NCI-H1694 (cell line): Measurements from ENCODE around the gene NPAS2.

Experiments
- DNase-seq: peaks from one replicate; lab custom pipeline; 2025; lab: John Stamatoyannopoulos, UW

Gene NPAS2

DNA sequence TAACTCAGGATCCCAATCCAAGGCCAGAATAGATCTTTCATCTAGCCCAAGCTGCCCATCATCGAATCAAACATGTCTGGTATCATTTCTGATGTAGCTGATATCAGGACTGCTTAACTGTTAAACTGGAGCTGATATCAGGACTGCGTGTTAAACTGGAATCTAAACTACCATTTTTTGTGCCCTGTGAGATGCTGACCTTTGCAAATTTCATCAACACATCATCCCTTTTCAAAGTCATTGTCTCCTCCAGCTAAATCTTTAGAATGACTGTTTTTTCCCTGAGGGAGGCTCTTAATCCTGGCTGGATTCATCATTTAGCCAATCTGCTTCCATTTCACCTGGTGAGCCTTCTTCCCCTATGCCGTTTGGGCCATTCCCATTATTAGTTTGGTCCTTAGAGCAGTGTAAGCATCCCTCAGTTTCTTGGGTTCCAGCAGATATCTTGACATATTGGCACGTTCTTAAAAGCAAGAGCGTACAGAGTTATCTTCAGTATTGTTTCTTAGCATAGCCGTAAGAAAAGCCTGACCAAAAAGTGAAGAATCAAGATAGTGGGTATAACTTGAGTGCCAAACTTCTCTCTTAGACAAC is 194.4 kb downstream of the NPAS2 start:
- no peak for DNase-seq

DNA sequence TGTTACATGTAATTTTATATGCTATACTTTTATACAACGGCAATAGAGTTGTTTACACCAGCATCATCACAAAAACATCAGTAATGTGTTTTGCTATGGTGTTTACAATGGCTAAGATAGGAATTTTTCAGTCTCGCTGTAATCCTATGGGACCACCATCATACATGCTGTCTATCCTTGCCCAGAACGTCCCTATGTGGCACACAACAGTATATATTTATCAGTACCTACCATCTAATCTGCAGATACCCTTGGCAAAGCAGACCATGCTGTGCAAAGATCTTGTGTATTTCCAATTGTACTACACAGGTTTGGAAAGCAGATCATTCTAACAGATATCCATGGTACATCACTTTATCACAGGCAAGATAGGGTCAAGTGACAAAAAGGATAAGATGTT is 197.4 kb downstream of the NPAS2 start:
- DNase-seq = no peak

DNA sequence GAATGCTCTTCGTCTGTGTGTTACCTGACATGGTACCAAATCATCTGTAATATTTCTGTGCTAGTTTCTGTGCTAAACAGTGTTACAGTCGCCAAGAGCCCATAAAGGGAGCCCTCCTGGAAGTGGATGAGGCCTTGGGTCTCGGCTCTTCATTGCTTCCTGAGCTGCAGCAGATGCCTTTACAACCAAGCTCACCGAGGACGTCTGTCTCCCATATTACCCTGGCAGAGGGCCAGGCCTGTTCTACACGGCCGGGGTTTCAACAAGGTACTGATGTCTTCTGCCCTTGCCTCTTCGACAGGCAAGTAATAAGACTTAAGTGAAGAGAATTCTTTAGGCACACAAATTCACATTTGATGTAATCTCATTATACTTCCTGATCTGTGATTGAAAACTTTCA is 199.0 kb downstream of the NPAS2 start:
- DNase-seq = no peak

DNA sequence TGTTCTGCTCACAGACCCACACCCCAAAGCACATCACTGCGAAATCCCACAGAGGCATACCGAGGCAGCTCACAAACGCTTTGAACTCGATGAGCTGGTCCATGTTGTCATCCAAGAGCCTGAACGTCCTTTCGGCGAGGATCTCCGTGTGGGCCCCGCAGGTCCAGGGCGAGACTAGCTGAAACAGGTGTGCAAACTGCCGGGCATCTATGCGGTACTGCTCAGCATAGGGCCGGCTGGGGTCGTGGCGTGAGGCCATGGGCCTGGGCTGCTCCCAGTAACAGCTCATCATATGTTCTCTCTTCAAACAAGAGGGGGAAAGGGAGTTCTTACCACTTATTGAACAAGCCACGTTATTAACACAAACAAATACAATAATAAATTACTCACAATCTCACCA is 202.3 kb downstream of the NPAS2 start:
- DNase-seq = no peak

DNA sequence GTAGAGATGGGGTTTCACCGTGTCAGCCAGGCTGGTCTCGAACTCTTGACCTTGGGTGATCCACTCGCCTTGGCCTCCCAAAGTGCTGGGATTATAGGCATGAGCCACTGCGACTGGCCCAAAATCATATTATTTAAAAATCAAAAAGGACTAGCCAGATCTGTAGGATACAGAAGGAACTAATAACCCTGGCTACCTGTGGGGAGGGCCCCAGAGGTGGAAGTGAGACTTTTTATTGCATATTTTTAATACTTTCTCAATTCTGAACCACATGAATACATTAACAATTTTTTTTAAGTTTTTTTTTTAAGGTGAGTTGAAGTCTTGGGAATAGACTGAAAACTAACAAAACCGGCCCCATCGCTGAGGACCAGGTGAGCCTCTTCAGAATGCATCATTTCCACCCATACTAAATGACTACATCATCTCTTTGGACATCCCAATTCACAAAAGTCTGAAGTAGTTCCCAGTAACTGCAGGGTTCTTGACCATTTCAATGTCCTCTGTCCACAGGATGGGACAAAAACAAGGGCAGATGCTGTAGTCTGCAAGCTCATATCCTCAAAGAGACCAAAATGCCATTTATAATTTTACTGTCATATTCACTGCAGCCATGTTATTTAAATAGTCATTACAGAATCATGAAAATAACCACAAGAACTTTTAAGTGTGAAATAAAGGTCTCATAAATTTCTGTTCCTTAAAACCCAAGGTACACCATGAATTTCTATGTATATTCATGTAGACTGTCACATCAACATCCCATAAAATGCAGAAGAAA is 203.6 kb downstream of the NPAS2 start:
- no peak for DNase-seq

DNA sequence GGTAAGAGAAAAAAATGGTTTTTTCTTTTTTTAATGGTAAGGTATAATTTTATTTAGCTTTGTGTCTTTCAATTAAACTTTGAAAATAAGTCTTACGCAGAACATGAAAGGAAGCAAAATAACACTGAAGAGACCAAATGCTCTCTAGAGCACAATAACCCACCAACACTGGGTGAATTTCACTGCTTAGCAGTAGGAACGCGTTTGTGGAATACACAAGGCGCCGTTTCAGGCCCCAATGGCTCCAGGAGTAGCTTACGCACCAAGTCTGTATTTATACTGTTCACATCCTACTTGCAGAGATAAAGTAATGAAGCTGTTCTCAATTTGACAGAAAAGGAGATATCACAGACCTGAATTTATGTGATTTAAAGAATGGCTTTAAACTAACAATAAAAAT is 205.6 kb downstream of the NPAS2 start:
- no peak for DNase-seq

DNA sequence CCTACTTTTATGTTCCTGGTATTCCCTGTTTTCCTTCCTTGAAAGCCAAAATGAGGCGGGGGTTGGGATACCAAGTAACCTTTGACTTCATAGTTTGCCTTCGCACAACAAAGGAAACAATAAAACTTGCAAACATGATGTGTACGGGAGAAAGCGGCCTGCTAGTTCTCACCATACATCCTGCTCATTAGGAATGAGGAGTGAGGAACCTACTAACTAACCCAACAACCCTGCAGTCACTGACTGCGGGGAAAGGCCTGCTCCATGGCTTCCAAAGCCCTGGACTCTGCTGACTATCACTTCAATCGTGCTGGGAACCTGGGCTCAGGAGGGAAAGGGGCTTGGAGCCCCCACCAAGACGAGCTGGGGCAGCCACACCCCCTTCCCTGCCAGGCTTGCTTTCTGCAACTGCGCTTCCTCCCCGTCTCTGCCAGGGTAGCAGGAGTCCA is 206.3 kb downstream of the NPAS2 start:
- no peak for DNase-seq

DNA sequence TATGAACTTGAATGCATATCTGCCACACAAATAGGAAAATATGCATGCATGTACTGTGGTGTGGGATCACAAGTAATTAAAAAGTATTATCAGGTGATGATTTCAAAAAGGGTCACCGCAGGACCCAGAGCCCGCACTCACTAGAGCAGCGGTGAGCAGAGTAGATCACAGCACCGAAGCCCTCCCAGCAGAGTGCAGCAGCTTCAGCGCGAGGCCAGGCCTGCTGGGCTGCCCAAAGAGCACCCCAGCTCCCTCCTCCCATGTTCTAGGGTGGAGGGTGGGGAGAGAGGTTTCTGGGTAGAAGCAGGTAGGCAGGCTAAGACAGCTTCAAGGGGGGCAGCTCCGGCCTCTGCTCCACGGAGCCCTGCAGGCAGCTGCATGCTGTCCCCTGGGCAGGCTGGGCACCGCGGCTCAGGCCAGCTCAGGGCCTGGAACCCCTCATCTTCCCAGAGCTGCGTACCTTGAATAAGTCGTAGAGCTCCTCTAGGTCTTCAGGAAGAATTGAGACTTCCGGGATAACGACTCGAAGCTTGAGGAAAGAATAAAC is 207.1 kb downstream of the NPAS2 start:
- DNase-seq = no peak

DNA sequence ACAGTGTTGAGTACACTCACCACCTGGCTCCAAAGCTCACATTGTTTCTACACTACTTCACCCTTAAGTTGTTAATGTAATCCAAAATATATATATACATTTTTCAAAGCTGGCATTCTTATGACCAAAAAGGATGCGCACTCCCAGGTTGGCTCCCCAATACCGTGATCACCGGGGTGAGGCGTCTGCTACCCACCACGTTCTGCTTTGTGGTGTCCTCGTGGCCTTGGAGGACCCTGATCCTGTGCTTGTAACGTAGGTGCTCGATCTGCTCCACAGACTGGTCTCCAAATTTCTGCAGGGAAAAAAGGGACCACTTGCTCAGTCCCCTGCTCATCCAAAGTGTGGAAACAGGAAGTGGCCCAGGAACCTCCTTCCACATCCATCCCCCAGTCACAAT is 207.9 kb downstream of the NPAS2 start:
- no peak for DNase-seq

DNA sequence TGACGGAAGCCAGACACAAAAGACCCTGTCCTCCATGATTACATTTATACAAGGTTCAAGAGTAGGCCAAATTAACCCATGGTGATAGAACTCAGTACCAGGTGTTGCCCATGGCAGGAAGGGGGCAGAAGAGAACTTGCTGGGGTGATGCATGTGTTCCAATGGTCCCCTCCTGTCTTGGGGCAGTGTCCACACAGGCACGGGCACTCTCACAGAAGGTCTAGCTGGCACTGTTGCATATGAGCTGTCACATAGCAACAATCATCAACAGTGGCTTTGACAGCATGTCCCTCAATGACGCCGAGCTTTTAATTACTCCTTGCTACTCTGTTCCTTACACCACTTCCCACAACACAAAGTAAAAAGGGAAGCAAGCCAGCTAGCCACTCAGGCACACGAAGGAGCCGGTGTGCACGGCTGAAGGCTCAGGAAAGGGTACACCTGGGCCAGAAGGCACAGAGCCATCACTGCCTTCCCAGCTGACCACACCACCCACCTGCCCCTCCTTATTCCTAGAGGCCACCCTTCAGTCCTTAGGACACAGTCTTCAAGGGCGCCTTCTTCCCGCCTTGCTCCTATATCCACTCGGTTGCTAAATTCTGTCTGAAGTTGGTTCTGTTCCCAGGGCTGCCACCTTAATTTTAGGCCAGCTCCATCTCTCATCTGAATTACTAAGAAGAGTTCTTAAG is 211.1 kb downstream of the NPAS2 start:
- no peak for DNase-seq

DNA sequence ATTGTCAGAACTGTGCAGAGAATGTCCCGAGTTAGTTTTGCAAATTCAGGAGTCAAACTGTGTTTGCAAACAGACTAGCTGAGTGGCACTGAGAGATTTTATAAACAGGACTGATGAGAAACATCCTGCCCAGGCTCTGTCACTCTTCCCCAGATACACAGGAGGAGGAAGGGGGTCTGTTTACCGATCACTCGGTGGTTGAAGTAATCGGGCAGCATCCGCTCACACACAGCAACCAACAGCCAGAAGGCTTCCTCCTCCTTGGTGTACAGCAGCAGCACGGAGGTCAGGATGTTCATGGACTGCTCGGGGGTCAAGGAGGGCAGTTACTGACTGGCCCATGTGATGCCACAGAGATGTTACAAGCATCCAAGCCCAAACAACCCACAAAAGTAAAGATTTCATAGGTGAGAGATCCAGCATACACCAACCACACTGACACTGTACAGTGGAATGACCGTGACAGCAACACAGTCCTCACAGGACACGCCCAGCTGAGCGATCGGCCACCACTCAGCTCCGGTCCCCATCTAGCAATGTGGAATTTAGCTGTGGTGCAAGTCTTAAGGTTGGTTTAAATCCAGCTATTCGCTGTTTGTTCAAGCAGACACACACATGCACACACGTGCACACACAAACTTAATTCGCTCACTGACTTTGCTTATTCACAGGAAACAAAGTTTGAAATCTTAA is 212.3 kb downstream of the NPAS2 start:
- DNase-seq = no peak

DNA sequence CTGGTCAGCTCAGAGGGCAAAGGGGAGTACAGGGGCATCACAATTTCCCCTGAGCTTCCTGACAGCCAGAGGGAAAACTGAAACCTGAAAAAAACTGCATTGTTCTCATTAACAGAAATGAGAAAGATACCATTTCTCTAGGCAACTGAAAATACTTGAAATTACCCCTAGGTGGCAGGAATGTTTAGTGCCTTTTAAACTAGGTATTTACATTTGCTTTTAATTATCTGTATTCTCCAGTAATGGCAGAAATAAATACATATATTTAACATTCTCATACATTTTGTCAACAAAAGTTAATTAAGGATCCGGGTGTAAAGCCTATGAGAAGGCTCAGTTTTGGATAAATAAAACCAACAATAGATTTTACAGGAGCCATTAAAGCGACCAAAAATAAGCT is 216.6 kb downstream of the NPAS2 start:
- peak; percentile 26 for DNase-seq

DNA sequence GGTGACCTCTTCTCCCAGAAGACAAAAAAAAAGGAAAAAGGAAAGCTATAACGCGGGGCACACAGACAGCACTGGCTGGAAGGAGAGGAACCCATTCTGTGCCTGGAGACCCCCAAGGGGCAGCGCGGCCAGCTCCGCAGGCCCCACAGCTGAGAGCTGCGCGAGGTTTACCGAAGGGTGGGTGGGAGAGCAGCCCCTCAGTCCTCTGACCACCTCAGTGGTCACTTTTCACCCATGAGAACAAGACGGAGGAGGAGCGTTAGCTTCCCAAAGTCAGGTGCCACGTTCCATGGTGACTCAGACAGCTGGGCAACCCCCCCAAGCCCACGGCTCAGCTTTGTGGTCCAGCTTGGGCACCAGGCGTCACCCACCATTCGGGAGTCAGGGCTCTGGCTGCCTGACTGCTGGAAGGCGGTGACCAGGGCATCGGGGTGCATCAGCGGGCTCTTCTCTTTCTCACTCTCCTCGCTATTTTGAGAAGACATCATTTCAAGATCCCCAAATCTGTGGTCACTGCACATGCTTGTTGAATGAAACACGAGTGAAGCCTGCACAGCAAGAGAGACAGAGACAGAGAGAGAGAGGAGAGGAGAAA is 217.3 kb downstream of the NPAS2 start:
- DNase-seq = no peak

DNA sequence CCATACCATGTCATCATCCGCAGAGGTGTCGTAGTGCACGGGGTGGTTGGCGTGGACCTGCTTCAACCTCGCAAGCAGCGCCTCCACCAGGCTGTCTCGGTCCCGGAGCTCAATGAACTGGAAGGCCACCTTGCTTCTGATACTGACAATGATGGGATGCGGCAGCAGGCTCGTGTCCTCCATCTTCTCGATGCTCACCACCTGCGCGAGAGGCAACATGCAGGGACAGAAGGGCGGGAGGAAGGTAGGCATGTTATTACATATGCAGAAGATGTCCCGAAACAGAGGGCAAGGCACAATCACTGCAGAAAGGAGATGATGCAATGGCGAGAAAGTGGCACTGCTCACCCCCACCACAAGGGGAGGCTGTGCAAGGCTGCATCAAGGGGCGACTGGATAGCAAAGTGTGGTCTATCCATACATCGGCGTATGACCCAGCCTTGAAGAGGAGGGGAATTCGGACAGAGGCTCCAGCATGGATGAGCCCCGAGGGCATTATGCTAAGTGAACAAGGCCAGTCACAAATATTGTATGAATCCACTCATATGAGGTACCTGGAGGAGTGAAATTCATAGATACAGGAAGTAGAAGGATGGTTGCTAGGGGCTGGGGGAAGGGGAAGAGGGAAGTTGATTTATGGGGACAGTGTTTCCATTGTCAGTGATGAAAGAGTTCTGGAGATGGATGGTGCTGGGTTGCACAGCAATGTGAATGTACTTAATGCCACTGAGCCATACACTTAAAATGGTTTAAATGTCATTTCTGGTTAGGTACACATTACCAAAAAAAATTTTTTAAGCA is 218.7 kb downstream of the NPAS2 start:
- no peak for DNase-seq

DNA sequence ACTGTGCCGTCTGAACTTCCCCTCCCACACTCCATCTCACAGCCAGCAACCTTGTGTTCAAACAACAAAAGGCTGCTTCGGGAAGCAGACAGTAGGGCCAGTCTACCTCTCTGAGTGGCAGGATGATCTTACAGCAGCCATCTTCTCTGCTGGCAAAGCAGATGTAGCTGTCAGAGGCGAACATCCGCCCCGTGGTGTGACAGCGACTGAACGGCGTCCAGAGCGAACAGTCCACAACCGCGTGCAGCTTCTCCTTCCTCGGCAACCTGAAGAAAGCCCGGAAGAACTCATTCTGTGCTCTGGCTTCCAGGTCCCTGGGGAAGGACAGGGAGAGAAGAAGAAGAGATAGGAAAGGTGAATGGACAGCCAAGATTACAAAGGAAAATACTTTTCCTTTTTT is 220.1 kb downstream of the NPAS2 start:
- DNase-seq = no peak

DNA sequence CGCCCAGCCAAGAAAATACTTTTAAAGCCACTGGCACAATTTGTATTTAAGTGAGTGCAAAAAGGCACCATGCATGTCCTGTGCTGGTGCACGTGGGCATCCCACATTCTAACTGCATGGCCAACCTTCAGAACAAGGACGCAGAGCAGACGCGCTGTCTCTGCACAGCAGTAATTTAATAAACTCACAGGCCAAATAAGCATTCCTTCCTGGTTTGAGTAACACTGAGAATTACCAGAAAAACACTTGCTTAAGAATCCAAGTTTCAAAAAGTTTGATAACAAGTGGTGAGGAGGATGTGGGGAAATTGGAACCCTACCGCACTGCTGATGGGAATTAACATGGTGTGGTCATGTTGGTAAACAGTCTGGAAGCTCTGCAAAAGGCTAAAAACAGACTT is 220.8 kb downstream of the NPAS2 start:
- no peak for DNase-seq

DNA sequence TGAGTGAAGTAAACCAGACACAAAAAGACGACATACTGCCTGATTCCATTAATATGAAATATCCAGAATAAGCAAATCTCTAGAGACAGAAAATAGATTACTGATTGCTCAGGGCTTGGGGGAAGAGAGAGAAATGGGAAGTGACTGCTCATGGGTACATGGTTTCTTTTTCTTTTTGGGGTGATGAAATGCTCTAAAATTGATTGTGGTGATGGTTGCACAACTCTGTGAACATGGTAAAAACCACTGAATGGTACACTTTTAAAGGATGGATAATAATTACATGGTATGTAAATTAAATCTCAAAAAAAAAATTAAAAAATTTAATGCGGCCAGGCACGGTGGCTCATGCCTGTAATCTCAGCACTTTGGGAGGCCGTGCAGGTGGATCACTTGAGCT is 221.5 kb downstream of the NPAS2 start:
- no peak for DNase-seq

DNA sequence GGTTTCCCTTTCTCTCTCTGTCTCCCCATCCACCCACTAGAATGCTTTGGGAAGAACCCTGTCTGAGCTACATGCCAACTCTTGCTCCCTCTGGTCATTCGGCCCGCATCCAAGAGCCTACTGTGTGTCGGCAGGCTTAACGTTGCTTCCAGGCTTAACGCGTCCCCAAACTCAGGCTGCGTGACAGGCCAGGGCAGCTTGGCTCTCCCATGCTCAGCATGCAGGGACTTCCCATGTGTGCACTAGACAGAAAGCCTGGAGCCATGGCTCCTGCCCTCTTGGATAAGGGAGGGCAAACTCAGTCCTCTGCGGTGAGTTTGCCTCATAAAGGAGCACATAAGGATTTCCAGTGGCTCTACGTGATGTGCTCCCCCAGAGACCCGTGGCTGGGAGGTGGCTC is 225.4 kb downstream of the NPAS2 start:
- no peak for DNase-seq
